ENCODE data around the gene HLTF. TPM values are rescaled to one million over a fixed set of nuclear protein-coding genes. Genes with fewer than 3 reads are reported as not detected.

HLTF gene
- total RNA-seq, 1 experiment from 2014 or later = 73.4 TPM

- no peak overlapping the region for H3K4me2 ChIP-seq (ENCODE audit: low read length)
- POLR2A ChIA-PET = no interaction called here
- H3K4me1 ChIP-seq (ENCODE audit: control insufficient read depth in 1 of 2, insufficient read depth in 2 of 2, low read length in 2 of 2) = 0 out of 4 replicates have a peak, but pooled peaks cover 0 to 3% of the 10 kb centered on the region in 2 experiments
- H3K4me3 ChIP-seq (replicated peaks in 1 of 2; ENCODE audit: low read depth in 1 of 2, low read length in 2 of 2) = no peak overlapping the region
- RAD21 ChIA-PET (ENCODE audit: low non-redundant PET in 1 of 2, low total read pairs in 2 of 2, uncharacterized antibody in 2 of 2, unreplicated experiment in 2 of 2) = interaction anchor here (1.3 kb wide), 2 partner anchors 153 to 214 kb away, joined by 5 to 6 read pairs; partner anchors contain the start of gene TM4SF18 (in 1 of the 2)
- H3K79me2 ChIP-seq (ENCODE audit: insufficient read depth, low read length) = no peaks in the 10 kb centered on the region
- DNase-seq (ENCODE audit: low read depth, low spot score) = no peak
- intact Hi-C loops (cut with micrococcal nuclease) = no loop called here
- no peaks in the 10 kb centered on the region for H3K36me3 ChIP-seq (ENCODE audit: control insufficient read depth in 1 of 2, insufficient read depth in 2 of 2, low read length in 2 of 2)
- no peaks in the 10 kb centered on the region for H3K27me3 ChIP-seq (ENCODE audit: insufficient read depth, low read length)
- no peaks in the 10 kb centered on the region for H3K9me2 ChIP-seq (ENCODE audit: insufficient read depth)
- no peak for ATAC-seq
- H3K9me3 ChIP-seq (ENCODE audit: control insufficient read depth in 1 of 2, insufficient read depth in 1 of 2, low read depth in 1 of 2, low read length in 2 of 2) = no peaks in the 10 kb centered on the region
- H3K9ac ChIP-seq (ENCODE audit: low read length) = no peak overlapping the region
- H4K20me1 ChIP-seq (ENCODE audit: insufficient read depth) = no peaks in the 10 kb centered on the region
- no TSS peak for BruUV-seq (replicated peaks)
- CTCF ChIA-PET = interaction anchor here (0.8 to 2.8 kb wide), 13 partner anchors 10 to 369 kb away, joined by 3 to 26 read pairs (median 5); partner anchors contain the start of gene HPS3
- no peak overlapping the region for H3K27ac ChIP-seq (ENCODE audit: low read depth, low read length)
- TF ChIP-seq, protein P1, sequence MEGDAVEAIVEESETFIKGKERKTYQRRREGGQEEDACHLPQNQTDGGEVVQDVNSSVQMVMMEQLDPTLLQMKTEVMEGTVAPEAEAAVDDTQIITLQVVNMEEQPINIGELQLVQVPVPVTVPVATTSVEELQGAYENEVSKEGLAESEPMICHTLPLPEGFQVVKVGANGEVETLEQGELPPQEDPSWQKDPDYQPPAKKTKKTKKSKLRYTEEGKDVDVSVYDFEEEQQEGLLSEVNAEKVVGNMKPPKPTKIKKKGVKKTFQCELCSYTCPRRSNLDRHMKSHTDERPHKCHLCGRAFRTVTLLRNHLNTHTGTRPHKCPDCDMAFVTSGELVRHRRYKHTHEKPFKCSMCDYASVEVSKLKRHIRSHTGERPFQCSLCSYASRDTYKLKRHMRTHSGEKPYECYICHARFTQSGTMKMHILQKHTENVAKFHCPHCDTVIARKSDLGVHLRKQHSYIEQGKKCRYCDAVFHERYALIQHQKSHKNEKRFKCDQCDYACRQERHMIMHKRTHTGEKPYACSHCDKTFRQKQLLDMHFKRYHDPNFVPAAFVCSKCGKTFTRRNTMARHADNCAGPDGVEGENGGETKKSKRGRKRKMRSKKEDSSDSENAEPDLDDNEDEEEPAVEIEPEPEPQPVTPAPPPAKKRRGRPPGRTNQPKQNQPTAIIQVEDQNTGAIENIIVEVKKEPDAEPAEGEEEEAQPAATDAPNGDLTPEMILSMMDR (IDR thresholded peaks at IDR 0.05 in 2 of 3, conservative IDR thresholded peaks at IDR 0.05 in 1 of 3; ENCODE audit: borderline replicate concordance in 1 of 3, insufficient read depth in 1 of 3, low read depth in 2 of 3, low read length in 2 of 3) = no peak
- no peak for TF ChIP-seq SP1 (IDR thresholded peaks at IDR 0.05; ENCODE audit: low read depth)
- no peak for TF ChIP-seq YY1 (IDR thresholded peaks at IDR 0.05; ENCODE audit: extremely low read depth, insufficient replicate concordance, low read depth, low read length)
- no peak for TF ChIP-seq FOSL1 (IDR thresholded peaks at IDR 0.05; ENCODE audit: low read depth)
- TF ChIP-seq EZH2phosphoT487 (IDR thresholded peaks at IDR 0.05; ENCODE audit: borderline replicate concordance) = no peak
- TF ChIP-seq JUND (IDR thresholded peaks at IDR 0.05) = no peak
- TF ChIP-seq, protein P2, sequence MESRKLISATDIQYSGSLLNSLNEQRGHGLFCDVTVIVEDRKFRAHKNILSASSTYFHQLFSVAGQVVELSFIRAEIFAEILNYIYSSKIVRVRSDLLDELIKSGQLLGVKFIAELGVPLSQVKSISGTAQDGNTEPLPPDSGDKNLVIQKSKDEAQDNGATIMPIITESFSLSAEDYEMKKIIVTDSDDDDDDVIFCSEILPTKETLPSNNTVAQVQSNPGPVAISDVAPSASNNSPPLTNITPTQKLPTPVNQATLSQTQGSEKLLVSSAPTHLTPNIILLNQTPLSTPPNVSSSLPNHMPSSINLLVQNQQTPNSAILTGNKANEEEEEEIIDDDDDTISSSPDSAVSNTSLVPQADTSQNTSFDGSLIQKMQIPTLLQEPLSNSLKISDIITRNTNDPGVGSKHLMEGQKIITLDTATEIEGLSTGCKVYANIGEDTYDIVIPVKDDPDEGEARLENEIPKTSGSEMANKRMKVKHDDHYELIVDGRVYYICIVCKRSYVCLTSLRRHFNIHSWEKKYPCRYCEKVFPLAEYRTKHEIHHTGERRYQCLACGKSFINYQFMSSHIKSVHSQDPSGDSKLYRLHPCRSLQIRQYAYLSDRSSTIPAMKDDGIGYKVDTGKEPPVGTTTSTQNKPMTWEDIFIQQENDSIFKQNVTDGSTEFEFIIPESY (IDR thresholded peaks at IDR 0.05; ENCODE audit: extremely low read depth, insufficient replicate concordance, low read length) = no peak
- TF ChIP-seq EZH2 (IDR thresholded peaks at IDR 0.05) = no peak
- TF ChIP-seq TCF7L2 (IDR thresholded peaks at IDR 0.05; ENCODE audit: borderline replicate concordance, extremely low read depth, insufficient read depth, insufficient read length) = no peak
- TF ChIP-seq ZNF274 (IDR thresholded peaks at IDR 0.05; ENCODE audit: low read depth, low read length) = no peak
- no peak for TF ChIP-seq RAD21 (IDR thresholded peaks at IDR 0.05; ENCODE audit: low read depth)
- no peak for TF ChIP-seq POLR2A (IDR thresholded peaks at IDR 0.05; ENCODE audit: borderline replicate concordance, extremely low read depth, insufficient read depth, insufficient read length)
- TF ChIP-seq ZFX (IDR thresholded peaks at IDR 0.05) = no peak
- TF ChIP-seq REST (IDR thresholded peaks at IDR 0.05; ENCODE audit: low read depth) = no peak
- TF ChIP-seq POLR2AphosphoS5 (IDR thresholded peaks at IDR 0.05; ENCODE audit: low read depth, low read length) = no peak
- no peak for TF ChIP-seq CBX3 (IDR thresholded peaks at IDR 0.05; ENCODE audit: low read depth)
- TF ChIP-seq CEBPB (IDR thresholded peaks at IDR 0.05; ENCODE audit: low read depth) = no peak
- no peak for TF ChIP-seq EGR1 (IDR thresholded peaks at IDR 0.05; ENCODE audit: low read depth)
- no peak overlapping the region for H2AFZ ChIP-seq (ENCODE audit: low read depth, low read length, poor library complexity, severe bottlenecking)
These were observed 33.1 kb upstream of the HLTF start for GRCh38 chr3:149119466-149119865.

Data from HCT116 (cell line).